HL-60 (cell line): ENCODE data around the gene CSRP3.

ENCODE experiments used
- DNase-seq, 2 experiments: peaks; one replicate each; pipeline ENCODE4 v3.0.0-alpha.2; 2010 to 2020; ENCODE audit warnings: low read depth in 1 of 2, low spot score in 1 of 2
- H3K27ac ChIP-seq: fragments of 250-450 bp; sonication (Bioruptor Pico); replicated peaks from 2 replicates; pipeline ENCODE4 v1.5.1; 2020; ENCODE audit warnings: mild to moderate bottlenecking, moderate library complexity
- H3K27me3 ChIP-seq: fragments of 250-450 bp; sonication (Bioruptor Pico); 2 replicates; pipeline ENCODE4 v1.5.1; 2021; ENCODE audit warnings: mild to moderate bottlenecking, moderate library complexity; ENCODE audit not compliant: insufficient read depth, poor library complexity, severe bottlenecking
- H3K4me3 ChIP-seq: replicated peaks from 2 replicates; pipeline ENCODE4 v1.5.1; 2011; ENCODE audit warnings: mild to moderate bottlenecking, control low read depth, low read length; ENCODE audit not compliant: insufficient read depth
- CTCF ChIP-seq: IDR thresholded peaks from one replicate; pipeline ENCODE4 v1.5.1; 2011; ENCODE audit warnings: low read length, control low read depth, inconsistent platforms; ENCODE audit not compliant: insufficient read depth
- GABPA ChIP-seq: IDR thresholded peaks from 2 replicates; pipeline ENCODE4 v1.6.1; 2012; ENCODE audit warnings: low read depth
- POLR2AphosphoS5 ChIP-seq: IDR thresholded peaks from 2 replicates; pipeline ENCODE4 v1.6.1; 2012; ENCODE audit warnings: low read depth
- REST ChIP-seq: IDR thresholded peaks from 2 replicates; pipeline ENCODE4 v1.6.1; 2012; ENCODE audit warnings: low read depth; ENCODE audit not compliant: insufficient replicate concordance
- SPI1 ChIP-seq: IDR thresholded peaks from 2 replicates; pipeline ENCODE4 v1.6.1; 2012; ENCODE audit warnings: low read depth, mild to moderate bottlenecking, borderline replicate concordance

Gene CSRP3

GRCh38 chr11:19232910-19233503 lies 31.2 kb upstream of the CSRP3 start:
- DNase-seq = no peak
- TF ChIP-seq POLR2AphosphoS5 = no peak
- TF ChIP-seq GABPA = no peak
- TF ChIP-seq SPI1 = no peak
- TF ChIP-seq REST = no peak
- no peak for TF ChIP-seq CTCF
- Histone ChIP-seq H3K27ac (no peak overlapping the region), H3K27me3 (no peaks in the 10 kb centered on the region), H3K4me3 (no peak overlapping the region)

GRCh38 chr11:19229671-19230070 lies 27.9 kb upstream of the CSRP3 start:
- H3K4me3 ChIP-seq = no peak overlapping the region
- DNase-seq = no peak
- TF ChIP-seq SPI1 (no peak), REST (no peak), GABPA (no peak), POLR2AphosphoS5 (no peak; the same call in 1 of the 2 replicates), CTCF (no peak)
- no peak overlapping the region for H3K27ac ChIP-seq
- H3K27me3 ChIP-seq = no peaks in the 10 kb centered on the region

GRCh38 chr11:19228968-19229367 lies 27.2 kb upstream of the CSRP3 start:
- Histone ChIP-seq H3K27me3 (no peaks in the 10 kb centered on the region), H3K27ac (no peak overlapping the region)
- no peak for TF ChIP-seq GABPA
- TF ChIP-seq CTCF = no peak
- no peak for TF ChIP-seq REST
- TF ChIP-seq SPI1 = no peak
- TF ChIP-seq POLR2AphosphoS5 = no peak

More at GRCh38 chr11:19228968-19229367, 27.2 kb upstream of the CSRP3 start:
- H3K4me3 ChIP-seq = no peak overlapping the region
- no peak for DNase-seq
